ENCODE measurements around the gene MESP1.

MESP1 gene

GRCh38 chr15:89723031-89723430 lies 28.0 kb downstream of the MESP1 start:
- Histone ChIP-seq H3K4me1 (ENCODE audit: control insufficient read depth, insufficient read depth, low read length) (no peaks in the 10 kb centered on the region), H3K36me3 (ENCODE audit: control insufficient read depth, insufficient read depth, low read length) (no peaks in the 10 kb centered on the region), H3K27me3 (ENCODE audit: control insufficient read depth, insufficient read depth, low read length) (no peaks in the 10 kb centered on the region; the same call in 1 of the 2 replicates), H3K4me3 (ENCODE audit: low read depth, low read length) (no peak overlapping the region), H3K27ac (ENCODE audit: low read depth, low read length) (no peak overlapping the region), H3K9me3 (ENCODE audit: control insufficient read depth, insufficient read depth, low read depth, low read length) (peaks cover 5% of the 10 kb centered on the region), H3K9ac (ENCODE audit: low read length) (no peak overlapping the region)

- Histone ChIP-seq H3K36me3 (ENCODE audit: control insufficient read depth, insufficient read depth, low read length) (no peaks in the 10 kb centered on the region), H3K27ac (ENCODE audit: low read depth, low read length) (no peak overlapping the region), H3K27me3 (ENCODE audit: control insufficient read depth, insufficient read depth, low read length) (no peaks in the 10 kb centered on the region), H3K9ac (ENCODE audit: low read length) (no peak overlapping the region), H3K9me3 (ENCODE audit: control insufficient read depth, insufficient read depth, low read depth, low read length) (no peaks in the 10 kb centered on the region), H3K4me1 (ENCODE audit: control insufficient read depth, insufficient read depth, low read length) (no peaks in the 10 kb centered on the region), H3K4me3 (ENCODE audit: low read depth, low read length) (no peak overlapping the region)
Measured at GRCh38 chr15:89714775-89715174, 36.3 kb downstream of the MESP1 start.

- no peak overlapping the region for H3K4me3 ChIP-seq (ENCODE audit: low read depth, low read length)
- no peak overlapping the region for H3K27ac ChIP-seq (ENCODE audit: low read depth, low read length)
Measured at GRCh38 chr15:89707577-89707976, 43.5 kb downstream of the MESP1 start.

GRCh38 chr15:89704411-89704810 lies 46.6 kb downstream of the MESP1 start:
- Histone ChIP-seq H3K9me3 (ENCODE audit: control insufficient read depth, insufficient read depth, low read depth, low read length) (no peaks in the 10 kb centered on the region), H3K36me3 (ENCODE audit: control insufficient read depth, insufficient read depth, low read length) (no peaks in the 10 kb centered on the region)

More at GRCh38 chr15:89707577-89707976, 43.5 kb downstream of the MESP1 start:
- no peaks in the 10 kb centered on the region for H3K36me3 ChIP-seq (ENCODE audit: control insufficient read depth, insufficient read depth, low read length)
- H3K4me1 ChIP-seq (ENCODE audit: control insufficient read depth, insufficient read depth, low read length) = no peaks in the 10 kb centered on the region
- H3K9ac ChIP-seq (ENCODE audit: low read length) = no peak overlapping the region
- 0 out of 2 replicates have a peak, but pooled peaks cover 3% of the 10 kb centered on the region for H3K27me3 ChIP-seq (ENCODE audit: control insufficient read depth, insufficient read depth, low read length)
- H3K9me3 ChIP-seq (ENCODE audit: control insufficient read depth, insufficient read depth, low read depth, low read length) = no peaks in the 10 kb centered on the region

More at GRCh38 chr15:89704411-89704810, 46.6 kb downstream of the MESP1 start:
- no peaks in the 10 kb centered on the region for H3K4me1 ChIP-seq (ENCODE audit: control insufficient read depth, insufficient read depth, low read length)
- no peak overlapping the region for H3K9ac ChIP-seq (ENCODE audit: low read length)
- 0 out of 2 replicates have a peak, but pooled peaks cover 3% of the 10 kb centered on the region for H3K27me3 ChIP-seq (ENCODE audit: control insufficient read depth, insufficient read depth, low read length)
- H3K4me3 ChIP-seq (ENCODE audit: low read depth, low read length) = no peak overlapping the region
- H3K27ac ChIP-seq (ENCODE audit: low read depth, low read length) = no peak overlapping the region
